Measurements from ENCODE around the gene CARMIL1. TPM values are rescaled to one million over a fixed set of nuclear protein-coding genes. Genes with fewer than 3 reads are reported as not detected.

Gene CARMIL1
- total RNA-seq, 1 experiment from 2014 or later: 23.6 TPM

DNA sequence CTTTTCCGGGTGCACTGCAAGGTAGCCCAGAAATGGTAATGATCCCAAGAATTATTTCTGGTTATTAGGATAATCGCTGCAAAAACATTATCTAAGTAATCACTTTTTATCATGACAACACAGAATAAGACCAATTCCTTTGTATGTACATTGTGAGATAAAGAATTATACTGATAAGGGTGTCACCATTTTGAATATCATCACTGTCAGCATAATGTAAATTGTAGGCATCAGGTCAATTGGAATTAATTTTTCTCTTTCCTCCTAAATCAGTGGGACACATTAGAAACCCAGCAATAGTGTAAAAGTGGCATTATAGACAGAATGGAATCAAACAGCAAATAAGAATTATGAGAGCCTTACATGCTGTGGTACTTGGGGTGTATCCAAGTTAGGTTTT is 189.7 kb downstream of the CARMIL1 start:
- H3K4me1 ChIP-seq (ENCODE audit: insufficient read depth, low read length): no peaks in the 10 kb centered on the region
- H4K8ac ChIP-seq (replicated peaks; ENCODE audit: insufficient read length, low read depth, low read length): no peak overlapping the region
- no peaks in the 10 kb centered on the region for H3K9me3 ChIP-seq (ENCODE audit: control insufficient read depth, low read depth, low read length)
- TF ChIP-seq, protein P1, sequence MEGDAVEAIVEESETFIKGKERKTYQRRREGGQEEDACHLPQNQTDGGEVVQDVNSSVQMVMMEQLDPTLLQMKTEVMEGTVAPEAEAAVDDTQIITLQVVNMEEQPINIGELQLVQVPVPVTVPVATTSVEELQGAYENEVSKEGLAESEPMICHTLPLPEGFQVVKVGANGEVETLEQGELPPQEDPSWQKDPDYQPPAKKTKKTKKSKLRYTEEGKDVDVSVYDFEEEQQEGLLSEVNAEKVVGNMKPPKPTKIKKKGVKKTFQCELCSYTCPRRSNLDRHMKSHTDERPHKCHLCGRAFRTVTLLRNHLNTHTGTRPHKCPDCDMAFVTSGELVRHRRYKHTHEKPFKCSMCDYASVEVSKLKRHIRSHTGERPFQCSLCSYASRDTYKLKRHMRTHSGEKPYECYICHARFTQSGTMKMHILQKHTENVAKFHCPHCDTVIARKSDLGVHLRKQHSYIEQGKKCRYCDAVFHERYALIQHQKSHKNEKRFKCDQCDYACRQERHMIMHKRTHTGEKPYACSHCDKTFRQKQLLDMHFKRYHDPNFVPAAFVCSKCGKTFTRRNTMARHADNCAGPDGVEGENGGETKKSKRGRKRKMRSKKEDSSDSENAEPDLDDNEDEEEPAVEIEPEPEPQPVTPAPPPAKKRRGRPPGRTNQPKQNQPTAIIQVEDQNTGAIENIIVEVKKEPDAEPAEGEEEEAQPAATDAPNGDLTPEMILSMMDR (conservative IDR thresholded peaks at IDR 0.05): no peak
- Mint-ChIP-seq H3K4me3 (no peak overlapping the region), H3K27ac (no peak overlapping the region), H3K9me3 (no peaks in the 10 kb centered on the region), H3K36me3 (ENCODE audit: insufficient read depth in 1 of 3, low read depth in 3 of 3) (peaks cover 5 to 12% (median 9%) of the 10 kb centered on the region in 3 experiments; a peak in 6 of 7 replicates), H3K4me1 (peaks cover 18 to 23% of the 10 kb centered on the region in 2 experiments), H3K27me3 (ENCODE audit: low read depth) (no peaks in the 10 kb centered on the region)
- no peak overlapping the region for H2BK5ac ChIP-seq (ENCODE audit: insufficient read length, low read length)
- H3K23me2 ChIP-seq (ENCODE audit: insufficient read length, low read depth, low read length, poor library complexity, severe bottlenecking): no peaks in the 10 kb centered on the region
- no peaks in the 10 kb centered on the region for H3K79me1 ChIP-seq (ENCODE audit: insufficient read depth, low read depth, low read length, poor library complexity, severe bottlenecking)
- H3K56ac ChIP-seq (ENCODE audit: insufficient read length, low read depth, low read length): no peak overlapping the region
- no peak for DNase-seq
- no peak overlapping the region for H3K14ac ChIP-seq (ENCODE audit: insufficient read depth, low read length)
- H3K4me2 ChIP-seq (ENCODE audit: insufficient read depth, insufficient read length, low read length): no peak overlapping the region
- H2BK120ac ChIP-seq (ENCODE audit: low read depth, low read length, poor library complexity, severe bottlenecking): no peak overlapping the region
- no peak overlapping the region for H3K27ac ChIP-seq (ENCODE audit: insufficient read length, low read depth, low read length)
- H2BK20ac ChIP-seq (ENCODE audit: low read depth, low read length, poor library complexity, severe bottlenecking): no peak overlapping the region
- H3T11ph ChIP-seq (ENCODE audit: low read length): no peak overlapping the region
- H2AFZ ChIP-seq (ENCODE audit: low read length): no peak overlapping the region
- H3K79me2 ChIP-seq (ENCODE audit: insufficient read depth, low read length): no peaks in the 10 kb centered on the region
- no peak overlapping the region for H3K18ac ChIP-seq (ENCODE audit: insufficient read length, low read depth, low read length)
- H4K91ac ChIP-seq (ENCODE audit: insufficient read length, low read depth, low read length): no peak overlapping the region
- no peak overlapping the region for H2AK5ac ChIP-seq (ENCODE audit: insufficient read length, low read length)
- no peak overlapping the region for H2BK15ac ChIP-seq (ENCODE audit: low read depth, low read length)
- no peak overlapping the region for H4K5ac ChIP-seq (ENCODE audit: insufficient read length, low read depth, low read length)
- no peaks in the 10 kb centered on the region for H4K20me1 ChIP-seq (ENCODE audit: control insufficient read depth, insufficient read depth, insufficient read length)
- no peaks in the 10 kb centered on the region for H3K27me3 ChIP-seq (ENCODE audit: insufficient read depth, low read length)
- WGBS (ENCODE audit: extremely low coverage, insufficient read length, low lambda C conversion rate): no CpG with 5 or more reads among the region's 2 CpGs
- no peak overlapping the region for H3K4ac ChIP-seq (ENCODE audit: low read depth, low read length)
- H2BK12ac ChIP-seq (ENCODE audit: insufficient read length, low read depth, low read length): no peak overlapping the region
- no peak overlapping the region for H3K9ac ChIP-seq (ENCODE audit: extremely low read depth, insufficient read length, low read length)
- H3K23ac ChIP-seq (ENCODE audit: insufficient read length, low read depth, low read length): no peak overlapping the region

Measured in H9 (cell line).